Measurements from ENCODE around the gene OXCT1. TPM values are rescaled to one million over a fixed set of nuclear protein-coding genes. Genes with fewer than 3 reads are reported as not detected.
"Not testable (repeated sequence)": the region's sequence is repeated elsewhere in the genome, so short reads cannot be mapped to it uniquely, and the experiment has no call there.

OXCT1 gene
- polyA plus RNA-seq, 1 donor = 11.6 TPM

- no peak for DNase-seq
Measured at GRCh38 chr5:41772056-41772455, 98.2 kb downstream of the OXCT1 start.

GRCh38 chr5:41770799-41771198 lies 99.4 kb downstream of the OXCT1 start:
- DNase-seq = no peak

GRCh38 chr5:41768692-41769091 lies 101.5 kb downstream of the OXCT1 start:
- DNase-seq = no peak

GRCh38 chr5:41764650-41765049 lies 105.6 kb downstream of the OXCT1 start:
- DNase-seq = no peak

DNA sequence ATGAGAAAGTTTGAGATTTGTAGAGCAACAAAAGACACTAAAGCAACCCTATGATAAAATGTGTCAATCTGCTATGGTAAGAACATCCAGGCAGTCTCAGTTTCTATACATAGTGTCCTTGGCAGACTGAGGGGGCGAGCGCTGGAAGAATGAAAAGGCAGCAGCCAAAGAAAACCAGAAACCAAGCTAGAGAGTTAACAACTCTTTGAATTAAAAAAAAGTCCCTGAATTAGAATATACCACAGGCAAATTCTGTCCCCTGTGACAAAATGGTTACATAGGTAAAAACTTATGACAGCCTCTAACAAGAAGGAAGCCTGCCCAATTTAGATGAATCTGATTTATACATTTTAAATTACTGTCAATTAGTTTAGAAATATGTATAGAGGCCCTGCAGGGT lies 106.7 kb downstream of the OXCT1 start:
- no peak for DNase-seq

GRCh38 chr5:41763081-41763480 lies 107.1 kb downstream of the OXCT1 start:
- no peak for DNase-seq

GRCh38 chr5:41762426-41762825 lies 107.8 kb downstream of the OXCT1 start:
- no peak for DNase-seq

- DNase-seq = no peak
Measured at GRCh38 chr5:41761663-41762062, 108.6 kb downstream of the OXCT1 start.

GRCh38 chr5:41755705-41756104 lies 114.5 kb downstream of the OXCT1 start:
- no peak for DNase-seq

- DNase-seq = no peak
Measured at GRCh38 chr5:41754857-41755256, 115.4 kb downstream of the OXCT1 start.

- DNase-seq = no peak
Measured at GRCh38 chr5:41751867-41752266, 118.4 kb downstream of the OXCT1 start.

GRCh38 chr5:41748631-41749030 lies 121.6 kb downstream of the OXCT1 start:
- no peak for DNase-seq

DNA sequence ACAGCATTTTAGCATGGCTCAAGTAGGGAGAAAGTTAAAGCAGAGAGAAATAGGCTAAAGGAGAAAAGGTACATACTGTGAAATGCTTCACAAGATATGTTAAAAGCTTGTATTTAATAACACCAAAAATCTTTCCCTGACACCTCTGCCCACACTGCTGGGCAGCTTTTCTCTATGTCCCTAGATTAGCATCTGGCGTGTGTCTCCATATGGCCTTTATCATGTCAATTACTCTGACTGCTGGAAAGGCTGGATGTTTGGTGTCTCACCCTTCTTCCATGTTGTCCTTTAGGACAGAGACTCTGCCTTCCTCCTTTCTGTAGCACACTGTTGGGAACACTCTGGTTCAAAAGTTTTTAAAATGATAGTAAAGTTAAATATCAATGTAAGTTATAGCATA lies 122.5 kb downstream of the OXCT1 start:
- DNase-seq = no peak

GRCh38 chr5:41747301-41747700 lies 122.9 kb downstream of the OXCT1 start:
- DNase-seq = no peak

DNA sequence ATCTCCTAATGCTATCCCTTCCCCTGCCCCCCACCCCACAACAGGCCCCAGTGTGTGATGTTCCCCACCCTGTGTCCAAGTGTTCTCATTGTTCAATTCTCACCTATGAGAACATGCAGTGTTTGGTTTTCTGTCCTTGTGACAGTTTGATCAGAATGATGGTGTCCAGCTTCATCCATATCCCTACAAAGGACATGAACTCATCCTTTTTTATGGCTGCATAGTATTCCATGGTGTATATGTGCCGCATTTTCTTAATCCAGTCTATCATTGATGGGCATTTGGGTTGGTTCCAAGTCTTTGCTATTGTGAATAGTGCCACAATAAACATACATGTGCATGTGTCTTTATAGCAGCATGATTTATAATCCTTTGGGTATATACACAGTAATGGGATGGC lies 127.6 kb downstream of the OXCT1 start:
- not testable (repeated sequence) for DNase-seq

DNA sequence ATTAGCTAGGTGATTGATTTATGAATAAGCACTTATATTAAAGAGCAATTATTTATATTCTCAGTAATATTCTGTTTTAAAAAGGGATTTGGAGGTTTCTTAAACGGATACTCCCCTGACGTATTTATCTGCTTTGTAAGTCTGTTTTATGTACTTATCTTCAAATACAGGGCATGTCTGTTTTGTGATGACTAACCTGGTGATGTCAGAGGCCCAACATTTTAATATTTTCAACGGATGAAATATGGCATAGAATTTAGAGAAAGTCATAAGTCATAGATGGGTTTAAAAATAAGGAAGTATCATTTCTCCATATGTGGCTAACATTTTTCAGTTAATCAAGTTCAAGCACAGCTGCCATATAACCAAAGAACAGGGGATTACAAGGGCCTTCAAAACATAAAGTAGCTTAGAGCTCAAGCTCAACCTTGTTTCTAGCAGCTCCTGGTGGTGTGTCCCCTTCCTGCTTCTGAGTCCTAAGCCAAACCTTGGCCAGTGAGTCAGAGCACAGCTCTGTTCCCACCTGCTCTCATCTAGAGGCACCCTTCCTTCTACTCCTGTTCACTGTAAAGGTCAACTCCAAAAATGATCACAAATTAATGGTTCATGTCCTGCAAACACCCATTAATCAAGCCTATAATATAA lies 131.4 kb downstream of the OXCT1 start:
- DNase-seq = no peak

DNA sequence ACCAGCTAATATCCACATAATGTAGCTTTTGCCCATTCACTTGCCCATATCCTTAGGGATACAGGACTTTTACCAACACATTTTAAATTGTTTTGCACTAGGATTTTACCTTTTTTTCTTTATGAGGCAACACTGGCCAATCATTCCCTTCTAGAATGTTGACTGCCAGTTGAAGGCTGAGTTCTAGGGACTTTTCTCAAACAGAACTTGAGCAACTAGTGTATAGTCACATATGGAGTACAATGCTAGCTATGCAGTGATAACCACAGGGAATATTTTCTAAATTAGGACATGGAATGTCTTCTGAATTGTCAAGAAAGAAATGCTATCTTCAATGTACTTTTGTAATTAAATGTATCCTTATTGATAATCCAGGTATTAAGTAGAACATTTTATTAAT lies 133.6 kb downstream of the OXCT1 start:
- no peak for DNase-seq

GRCh38 chr5:41735213-41735612 lies 135.0 kb downstream of the OXCT1 start:
- DNase-seq = no peak

GRCh38 chr5:41729381-41729780 lies 140.8 kb downstream of the OXCT1 start:
- DNase-seq = not testable (repeated sequence)

DNA sequence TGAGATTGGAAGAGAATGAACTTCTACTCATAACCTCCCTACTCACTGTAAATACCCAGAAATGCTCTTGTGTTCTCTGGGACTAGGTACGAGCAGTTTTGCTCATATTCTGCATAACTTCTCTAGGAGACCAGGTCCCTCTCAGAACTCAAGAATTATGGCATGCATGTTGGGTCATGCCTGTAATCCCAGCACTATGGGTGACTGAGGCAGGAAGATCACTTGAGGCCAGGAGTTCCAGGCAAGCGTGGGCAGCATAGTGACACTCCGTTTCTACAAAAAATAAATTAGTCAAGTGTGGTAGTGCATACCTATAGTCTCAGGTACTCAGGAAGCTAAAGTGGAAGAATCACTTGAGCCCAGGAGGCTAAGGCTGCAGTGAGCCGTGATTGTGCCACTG lies 141.9 kb downstream of the OXCT1 start:
- DNase-seq = no peak

GRCh38 chr5:41722359-41722950 lies 147.8 kb downstream of the OXCT1 start:
- no peak for DNase-seq

GRCh38 chr5:41721516-41721915 lies 148.7 kb downstream of the OXCT1 start:
- DNase-seq = no peak

- DNase-seq = no peak
Measured at GRCh38 chr5:41716382-41716781, 153.8 kb downstream of the OXCT1 start.

- DNase-seq = not testable (repeated sequence)
Measured at GRCh38 chr5:41714446-41714845, 155.8 kb downstream of the OXCT1 start.

- DNase-seq = no peak
Measured at GRCh38 chr5:41708604-41708940, 161.7 kb downstream of the OXCT1 start.
